ENCODE results near the gene PNPLA7. TPM values are rescaled to one million over a fixed set of nuclear protein-coding genes. Genes with fewer than 3 reads are reported as not detected.

PNPLA7 gene
- polyA plus RNA-seq, 1 donor from 2014 or later = 4.3 TPM

Other genes with a start within 250 kb of the PNPLA7 start
- 3.9 TPM for gene NRARP, start 248.1 kb downstream of the PNPLA7 start, polyA plus RNA-seq (ENCODE audit: insufficient read depth, low read depth, low replicate concordance)
- gene EXD3, start 127.2 kb downstream of the PNPLA7 start, polyA plus RNA-seq (ENCODE audit: insufficient read depth, low read depth, low replicate concordance) = 12.0 TPM
- 7.3 TPM for gene NOXA1, start 127.0 kb downstream of the PNPLA7 start, polyA plus RNA-seq (ENCODE audit: insufficient read depth, low read depth, low replicate concordance)
- 0.15 TPM for gene ENTPD8, start 109.0 kb downstream of the PNPLA7 start, polyA plus RNA-seq (ENCODE audit: insufficient read depth, low read depth, low replicate concordance)
- 145 TPM for gene NSMF, start 91.1 kb downstream of the PNPLA7 start, polyA plus RNA-seq (ENCODE audit: insufficient read depth, low read depth, low replicate concordance)
- gene MRPL41, start 1.5 kb upstream of the PNPLA7 start, polyA plus RNA-seq (ENCODE audit: insufficient read depth, low read depth, low replicate concordance) = 87.2 TPM
- 19.4 TPM for gene DPH7, start 28.5 kb upstream of the PNPLA7 start, polyA plus RNA-seq (ENCODE audit: insufficient read depth, low read depth, low replicate concordance)
- 41.3 TPM for gene ZMYND19, start 40.1 kb upstream of the PNPLA7 start, polyA plus RNA-seq (ENCODE audit: insufficient read depth, low read depth, low replicate concordance)
- gene ARRDC1, start 55.3 kb upstream of the PNPLA7 start, polyA plus RNA-seq (ENCODE audit: insufficient read depth, low read depth, low replicate concordance) = 43.8 TPM
- gene EHMT1, start 68.6 kb upstream of the PNPLA7 start, polyA plus RNA-seq (ENCODE audit: insufficient read depth, low read depth, low replicate concordance) = 69.6 TPM